BE2C (cell line): ENCODE data around the gene CFAP73.
"Not testable (repeated sequence)": the region's sequence is repeated elsewhere in the genome, so short reads cannot be mapped to it uniquely, and the experiment has no call there.

Source experiments
- DNase-seq: peaks from one replicate; pipeline ENCODE4 v3.0.0-alpha.2; 2020
- H3K27me3 ChIP-seq: fragments of 250-450 bp; sonication (Bioruptor Pico); 2 replicates; pipeline ENCODE4 v1.5.1; 2020; ENCODE audit warnings: mild to moderate bottlenecking
- H3K36me3 ChIP-seq: fragments of 250-450 bp; sonication (Bioruptor Pico); 2 replicates; pipeline ENCODE4 v1.5.1; 2020; ENCODE audit warnings: mild to moderate bottlenecking
- H3K4me1 ChIP-seq: fragments of 250-450 bp; sonication (Bioruptor Pico); 2 replicates; pipeline ENCODE4 v1.5.1; 2020
- H3K4me3 ChIP-seq: 2 replicates; pipeline ENCODE4 v1.5.1; 2011; ENCODE audit warnings: low read depth, low read length
- H3K9me3 ChIP-seq: fragments of 250-450 bp; sonication (Bioruptor Pico); 2 replicates; pipeline ENCODE4 v1.5.1; 2020
- TF ChIP-seq, protein P1 (sequence below): IDR thresholded peaks from 2 replicates; pipeline ENCODE4 v1.5.1; 2012; ENCODE audit warnings: mild to moderate bottlenecking, low read depth, low read length

Gene CFAP73

DNA sequence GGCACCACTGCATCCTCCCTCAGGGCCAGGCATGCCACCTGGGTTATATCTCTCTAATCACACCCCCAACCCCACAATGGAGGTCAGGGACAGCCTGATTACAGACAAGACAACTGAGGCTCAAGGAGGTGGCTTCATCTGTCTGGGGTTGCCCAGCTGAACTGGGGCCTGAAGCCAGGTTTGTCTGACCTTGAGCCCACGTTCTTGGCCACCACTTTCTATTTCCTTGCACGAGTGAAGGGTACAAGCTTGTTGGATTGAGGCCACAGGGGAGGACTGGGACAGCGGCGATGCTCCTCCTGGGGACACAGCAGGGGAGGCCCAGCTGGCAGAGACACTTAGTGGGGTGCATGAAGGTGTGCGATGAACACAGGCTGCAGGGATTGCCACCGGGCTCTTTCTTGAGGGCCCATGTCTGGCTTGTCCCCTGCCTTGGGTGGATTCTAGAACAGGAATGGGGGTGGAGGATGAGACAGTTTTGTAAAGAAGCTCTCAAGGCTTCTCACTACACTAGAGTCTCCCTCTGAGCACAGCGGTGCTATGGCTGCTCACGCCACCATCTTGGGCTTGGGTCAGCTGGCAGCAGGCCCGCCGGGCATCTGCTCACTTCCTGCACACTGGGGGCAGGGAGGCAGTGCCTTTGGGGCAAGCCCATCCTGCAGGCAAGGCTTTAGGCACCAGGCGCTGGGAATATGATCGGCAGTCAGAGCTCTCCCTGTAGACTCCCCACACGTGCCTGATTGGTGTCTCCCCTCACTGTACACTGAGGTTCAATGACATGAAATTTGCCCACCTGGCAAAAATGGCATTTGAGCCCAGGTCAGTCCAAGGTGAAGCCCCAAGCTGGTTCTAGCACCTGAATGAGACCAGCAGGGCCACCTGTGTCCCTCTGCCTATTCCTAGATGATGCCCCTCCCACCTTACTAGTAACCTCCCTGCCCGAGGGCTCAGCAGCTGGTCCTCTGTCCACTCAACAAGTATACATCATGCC, 52.0 kb downstream of the CFAP73 start:
- Histone ChIP-seq H3K4me3 (no peak overlapping the region), H3K9me3 (no peaks in the 10 kb centered on the region), H3K36me3 (no peaks in the 10 kb centered on the region), H3K27me3 (no peaks in the 10 kb centered on the region), H3K4me1 (no peaks in the 10 kb centered on the region)
- no peak for DNase-seq
- TF ChIP-seq, protein P1, sequence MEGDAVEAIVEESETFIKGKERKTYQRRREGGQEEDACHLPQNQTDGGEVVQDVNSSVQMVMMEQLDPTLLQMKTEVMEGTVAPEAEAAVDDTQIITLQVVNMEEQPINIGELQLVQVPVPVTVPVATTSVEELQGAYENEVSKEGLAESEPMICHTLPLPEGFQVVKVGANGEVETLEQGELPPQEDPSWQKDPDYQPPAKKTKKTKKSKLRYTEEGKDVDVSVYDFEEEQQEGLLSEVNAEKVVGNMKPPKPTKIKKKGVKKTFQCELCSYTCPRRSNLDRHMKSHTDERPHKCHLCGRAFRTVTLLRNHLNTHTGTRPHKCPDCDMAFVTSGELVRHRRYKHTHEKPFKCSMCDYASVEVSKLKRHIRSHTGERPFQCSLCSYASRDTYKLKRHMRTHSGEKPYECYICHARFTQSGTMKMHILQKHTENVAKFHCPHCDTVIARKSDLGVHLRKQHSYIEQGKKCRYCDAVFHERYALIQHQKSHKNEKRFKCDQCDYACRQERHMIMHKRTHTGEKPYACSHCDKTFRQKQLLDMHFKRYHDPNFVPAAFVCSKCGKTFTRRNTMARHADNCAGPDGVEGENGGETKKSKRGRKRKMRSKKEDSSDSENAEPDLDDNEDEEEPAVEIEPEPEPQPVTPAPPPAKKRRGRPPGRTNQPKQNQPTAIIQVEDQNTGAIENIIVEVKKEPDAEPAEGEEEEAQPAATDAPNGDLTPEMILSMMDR, result no peak

DNA sequence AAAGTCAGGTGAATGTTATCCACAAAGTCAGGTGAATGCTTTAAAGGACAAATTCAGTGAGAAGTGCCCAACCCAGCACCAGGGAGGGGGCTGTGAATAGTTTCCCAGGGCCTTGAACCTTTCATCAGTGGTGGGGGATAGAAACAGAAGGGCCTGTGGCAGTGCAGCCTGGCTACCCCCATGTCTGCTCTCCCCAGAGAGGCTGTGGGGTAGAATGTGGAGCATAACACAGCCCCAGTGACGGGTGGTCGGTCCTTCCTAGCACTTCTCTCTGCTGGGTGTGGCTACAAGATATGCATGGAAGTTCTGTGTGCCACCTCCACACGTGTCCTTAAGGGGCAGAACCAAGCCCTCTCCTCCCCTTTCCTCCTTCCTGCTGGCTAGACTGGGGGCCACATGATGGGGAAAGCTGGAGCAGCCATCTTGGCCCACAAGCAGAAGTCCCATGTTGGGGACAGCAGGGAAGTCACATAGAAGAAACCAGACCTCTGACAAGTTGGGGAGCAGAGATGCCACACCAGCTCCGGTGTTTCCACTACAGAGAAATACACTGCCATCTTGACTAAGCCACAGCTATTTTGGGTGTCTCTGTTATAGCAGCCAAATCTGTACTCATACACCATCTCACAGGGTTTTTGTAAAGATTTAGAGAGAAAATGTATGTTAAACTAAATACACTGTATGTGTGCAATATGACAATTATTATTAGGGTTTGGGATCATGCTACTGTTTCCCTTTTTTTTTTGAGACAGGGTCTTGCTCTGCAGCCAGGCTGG, 53.0 kb downstream of the CFAP73 start:
- DNase-seq, result no peak
- H3K27me3 ChIP-seq, result no peaks in the 10 kb centered on the region
- H3K9me3 ChIP-seq, result no peaks in the 10 kb centered on the region
- no peaks in the 10 kb centered on the region for H3K36me3 ChIP-seq
- TF ChIP-seq, protein P1, result no peak
- no peaks in the 10 kb centered on the region for H3K4me1 ChIP-seq
- H3K4me3 ChIP-seq, result no peak overlapping the region

DNA sequence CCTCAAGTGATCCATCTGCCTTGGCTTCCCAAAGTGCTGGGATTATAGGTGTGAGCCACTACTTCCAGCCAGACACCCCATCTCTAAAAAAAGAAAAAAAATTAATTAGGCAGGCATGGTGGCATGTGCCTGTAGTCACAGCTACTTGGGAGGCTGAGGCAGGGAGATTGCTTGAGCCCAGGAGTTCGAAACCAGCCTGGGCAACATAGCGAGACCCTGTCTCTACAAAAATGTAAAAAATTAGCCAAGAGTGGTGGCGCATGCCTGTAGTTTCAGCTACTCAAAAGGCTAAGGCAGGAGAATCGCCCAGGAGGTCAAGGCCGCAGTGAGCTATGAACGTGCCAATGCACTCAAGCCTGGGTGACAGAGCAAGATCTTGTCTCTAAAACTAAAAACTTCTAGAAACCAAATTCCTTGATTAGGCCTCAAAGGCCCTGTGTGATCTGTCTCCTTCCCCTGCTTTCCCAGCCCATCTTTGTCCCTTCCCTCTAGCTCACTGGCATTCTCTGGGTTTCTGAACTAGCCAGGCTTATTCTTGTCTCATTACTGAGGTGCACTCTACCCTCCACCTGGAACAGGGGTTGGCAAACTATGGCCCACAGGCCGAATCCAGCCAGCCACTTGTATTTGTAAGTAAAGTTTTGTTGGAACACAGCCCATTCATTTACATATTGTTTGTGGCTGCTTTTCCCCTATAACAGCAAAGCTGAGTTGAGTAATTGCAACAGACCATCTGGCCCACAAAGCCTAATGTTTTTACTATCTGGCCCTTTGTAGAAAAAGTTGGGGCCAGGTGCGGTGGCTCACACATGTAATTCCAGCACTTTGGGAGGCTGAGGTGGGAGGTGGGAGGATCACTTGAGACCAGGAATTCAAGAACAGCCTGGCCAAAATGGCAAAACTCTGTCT, 54.6 kb downstream of the CFAP73 start:
- H3K9me3 ChIP-seq, result no peaks in the 10 kb centered on the region
- H3K4me1 ChIP-seq, result no peaks in the 10 kb centered on the region
- DNase-seq, result no peak
- TF ChIP-seq, protein P1, result no peak
- H3K36me3 ChIP-seq, result no peaks in the 10 kb centered on the region; the same call in 1 of the 2 replicates
- H3K4me3 ChIP-seq, result no peak overlapping the region
- no peaks in the 10 kb centered on the region for H3K27me3 ChIP-seq

DNA sequence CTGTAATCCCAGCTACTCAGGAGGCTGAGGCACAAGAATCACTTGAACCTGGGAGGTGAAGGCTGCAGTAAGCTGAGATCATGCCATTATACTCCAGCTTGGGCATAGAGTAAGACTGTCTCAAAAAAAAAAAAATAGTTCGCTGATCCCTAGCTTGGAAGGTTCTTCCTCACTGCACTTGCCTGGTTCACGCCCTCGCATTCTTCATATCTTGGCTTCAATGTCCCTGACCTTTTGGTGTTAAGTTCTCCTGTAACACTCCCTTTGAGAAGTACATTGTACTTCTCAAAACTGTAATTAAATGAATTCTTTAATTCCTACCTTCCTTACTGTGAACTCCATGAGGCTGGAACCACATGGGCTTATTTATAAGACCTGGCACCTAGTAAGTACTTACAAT, 55.3 kb downstream of the CFAP73 start:
- Histone ChIP-seq H3K27me3 (no peaks in the 10 kb centered on the region), H3K4me1 (no peaks in the 10 kb centered on the region), H3K36me3 (no peaks in the 10 kb centered on the region; the same call in 1 of the 2 replicates), H3K4me3 (no peak overlapping the region), H3K9me3 (no peaks in the 10 kb centered on the region)
- no peak for DNase-seq
- TF ChIP-seq, protein P1, result no peak

DNA sequence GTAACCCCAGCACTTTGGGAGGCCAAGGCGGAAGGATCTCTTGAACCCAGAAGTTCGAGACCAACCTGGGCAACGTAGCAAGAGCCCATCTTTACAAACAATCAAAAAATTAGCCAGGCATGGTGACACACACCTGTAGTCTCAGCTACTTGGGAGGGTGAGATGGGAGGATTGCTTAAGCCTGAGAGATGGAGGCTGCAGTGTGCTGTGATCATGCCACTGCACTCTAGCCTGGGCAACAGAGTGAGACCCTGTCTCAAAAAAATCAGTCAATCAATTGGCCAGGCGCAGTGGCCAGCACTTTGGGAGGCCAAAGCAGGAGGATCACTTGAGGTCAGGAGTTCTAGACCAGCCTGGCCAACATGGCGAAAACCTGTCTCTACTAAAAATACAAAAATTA, 57.3 kb downstream of the CFAP73 start:
- DNase-seq, H3K27me3 ChIP-seq, H3K4me1 ChIP-seq, H3K36me3 ChIP-seq, H3K9me3 ChIP-seq, H3K4me3 ChIP-seq: not testable (repeated sequence)

DNA sequence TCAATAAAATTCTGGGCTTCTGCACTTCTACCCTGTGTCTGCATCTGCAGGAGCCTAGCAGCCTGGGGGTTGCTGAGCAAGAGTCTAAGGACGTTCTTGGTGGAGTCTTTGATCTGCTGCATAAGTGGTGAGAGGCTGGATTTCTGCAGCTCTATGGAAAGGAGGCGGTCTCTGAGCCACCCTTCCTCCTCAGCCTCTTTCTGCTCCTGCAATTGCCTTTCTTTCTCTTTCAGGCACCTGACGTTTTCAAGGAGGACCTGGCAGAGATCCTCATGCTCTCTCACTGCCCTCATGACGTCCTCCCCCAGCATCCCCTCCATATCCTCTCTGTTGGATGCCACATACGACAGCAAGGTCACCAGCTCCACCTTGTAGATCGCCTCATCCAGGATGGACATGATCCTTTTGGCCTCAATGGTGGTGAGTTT, 58.1 kb downstream of the CFAP73 start:
- no peak overlapping the region for H3K4me3 ChIP-seq

More for the DNA sequence above, 58.1 kb downstream of the CFAP73 start:
- DNase-seq, result no peak
- H3K36me3 ChIP-seq, result no peaks in the 10 kb centered on the region; the same call in 1 of the 2 replicates
- H3K27me3 ChIP-seq, result no peaks in the 10 kb centered on the region
- H3K4me1 ChIP-seq, result no peaks in the 10 kb centered on the region
- TF ChIP-seq, protein P1, result no peak
- H3K9me3 ChIP-seq, result no peaks in the 10 kb centered on the region
